H1 (cell line): ENCODE measurements around the gene RIMKLA.

Source experiments
- EZH2 ChIP-seq: fragments of 200-600 bp; sonication (generic); IDR thresholded peaks from 2 replicates; pipeline ENCODE4 v1.7.1; 2012; ENCODE audit warnings: low read depth, mild to moderate bottlenecking, moderate library complexity, low read length, inconsistent platforms; ENCODE audit not compliant: severe bottlenecking
- HDAC2 ChIP-seq, 2 experiments: fragments of 300-600 bp in 1 of 2; sonication (generic) in 1 of 2; IDR thresholded peaks; 2 replicates each; pipeline ENCODE4 v1.6.1; 2011 to 2012; ENCODE audit warnings: low read depth in 2 of 2, low read length in 2 of 2, mild to moderate bottlenecking in 2 of 2, moderate library complexity in 2 of 2, borderline replicate concordance in 1 of 2, inconsistent platforms in 1 of 2
- MAFK ChIP-seq: IDR thresholded peaks from 2 replicates; pipeline ENCODE4 v1.6.1; 2012; ENCODE audit warnings: low read depth, mild to moderate bottlenecking, improper control_type of control experiment, low read length
- POLR2A ChIP-seq, 2 experiments: IDR thresholded peaks; 1 replicate in 1 of 2; 2 replicates in 1 of 2; pipeline ENCODE4 v1.6.1; 2011; ENCODE audit warnings: low read depth in 2 of 2, low read length in 2 of 2, mild to moderate bottlenecking in 2 of 2; ENCODE audit errors: control extremely low read depth in 1 of 2
- POLR2AphosphoS5 ChIP-seq: IDR thresholded peaks from 2 replicates; pipeline ENCODE4 v1.6.1; 2011; ENCODE audit warnings: low read depth, low read length
- SIX5 ChIP-seq: IDR thresholded peaks from 2 replicates; pipeline ENCODE4 v1.6.1; 2011; ENCODE audit warnings: mild to moderate bottlenecking, low read depth, low read length
- TEAD4 ChIP-seq: IDR thresholded peaks from 2 replicates; pipeline ENCODE4 v1.6.1; 2012; ENCODE audit warnings: low read depth, low read length, inconsistent platforms, mixed read lengths
- TF ChIP-seq, protein P1 (sequence below), 3 experiments: IDR thresholded peaks; 1 replicate in 2 of 3; 2 replicates in 1 of 3; pipeline versions ENCODE4 v1.5.1 to v1.6.1; 2011; ENCODE audit warnings: low read length in 3 of 3, mild to moderate bottlenecking in 3 of 3, inconsistent platforms in 2 of 3, low read depth in 1 of 3, moderate library complexity in 1 of 3; ENCODE audit not compliant: insufficient read depth in 1 of 3; ENCODE audit errors: control extremely low read depth in 1 of 3
- TF ChIP-seq, protein P2 (sequence below): IDR thresholded peaks from 2 replicates; pipeline ENCODE4 v1.6.1; 2011; ENCODE audit warnings: low read depth, mild to moderate bottlenecking, low read length; ENCODE audit not compliant: insufficient read depth

DNA sequence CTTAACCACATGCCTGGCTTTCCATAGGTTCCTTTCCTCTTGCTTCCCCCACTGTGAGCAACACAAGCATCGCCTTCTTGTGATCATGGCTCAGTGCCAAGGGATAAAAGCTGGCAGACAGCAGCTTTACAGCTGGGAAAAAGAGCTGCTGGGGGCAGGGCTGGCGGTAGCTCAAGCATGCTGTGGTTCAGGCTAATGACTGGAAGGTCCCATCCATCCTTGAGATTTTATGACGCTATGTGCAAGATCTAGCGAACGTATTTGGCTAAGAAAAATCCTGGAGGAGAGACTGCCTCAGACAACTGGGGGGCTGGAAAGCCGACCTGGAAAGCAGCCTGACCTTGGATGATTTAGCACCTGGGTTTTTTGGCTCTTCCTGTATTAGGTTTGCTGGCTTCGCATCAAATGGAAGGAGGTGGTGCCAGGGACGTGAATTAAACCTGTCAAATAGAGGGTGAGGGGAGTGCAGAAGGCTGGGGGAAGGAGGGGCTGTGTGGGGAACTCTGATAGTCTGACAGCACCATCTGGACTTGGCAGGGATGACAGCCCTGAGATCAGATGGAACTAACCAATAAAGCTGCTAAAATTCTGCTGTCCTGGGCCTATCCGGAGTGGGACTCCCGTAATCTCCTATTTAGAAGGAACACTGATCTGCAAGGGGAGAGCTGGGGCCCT, 40.5 kb downstream of the RIMKLA start:
- no peak for TF ChIP-seq POLR2AphosphoS5
- TF ChIP-seq POLR2A (IDR thresholded peaks at IDR 0.05; ENCODE audit: control extremely low read depth in 1 of 2, low read depth in 2 of 2, low read length in 2 of 2), result no peak
- no peak for TF ChIP-seq SIX5
- TF ChIP-seq, protein P1, sequence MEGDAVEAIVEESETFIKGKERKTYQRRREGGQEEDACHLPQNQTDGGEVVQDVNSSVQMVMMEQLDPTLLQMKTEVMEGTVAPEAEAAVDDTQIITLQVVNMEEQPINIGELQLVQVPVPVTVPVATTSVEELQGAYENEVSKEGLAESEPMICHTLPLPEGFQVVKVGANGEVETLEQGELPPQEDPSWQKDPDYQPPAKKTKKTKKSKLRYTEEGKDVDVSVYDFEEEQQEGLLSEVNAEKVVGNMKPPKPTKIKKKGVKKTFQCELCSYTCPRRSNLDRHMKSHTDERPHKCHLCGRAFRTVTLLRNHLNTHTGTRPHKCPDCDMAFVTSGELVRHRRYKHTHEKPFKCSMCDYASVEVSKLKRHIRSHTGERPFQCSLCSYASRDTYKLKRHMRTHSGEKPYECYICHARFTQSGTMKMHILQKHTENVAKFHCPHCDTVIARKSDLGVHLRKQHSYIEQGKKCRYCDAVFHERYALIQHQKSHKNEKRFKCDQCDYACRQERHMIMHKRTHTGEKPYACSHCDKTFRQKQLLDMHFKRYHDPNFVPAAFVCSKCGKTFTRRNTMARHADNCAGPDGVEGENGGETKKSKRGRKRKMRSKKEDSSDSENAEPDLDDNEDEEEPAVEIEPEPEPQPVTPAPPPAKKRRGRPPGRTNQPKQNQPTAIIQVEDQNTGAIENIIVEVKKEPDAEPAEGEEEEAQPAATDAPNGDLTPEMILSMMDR (IDR thresholded peaks at IDR 0.05; ENCODE audit: control extremely low read depth in 1 of 3, insufficient read depth in 1 of 3, low read depth in 1 of 3, low read length in 3 of 3), result no peak
- no peak for TF ChIP-seq HDAC2 (IDR thresholded peaks at IDR 0.05; ENCODE audit: borderline replicate concordance in 1 of 2, low read depth in 2 of 2, low read length in 2 of 2)
- no peak for TF ChIP-seq TEAD4
- TF ChIP-seq, protein P2, sequence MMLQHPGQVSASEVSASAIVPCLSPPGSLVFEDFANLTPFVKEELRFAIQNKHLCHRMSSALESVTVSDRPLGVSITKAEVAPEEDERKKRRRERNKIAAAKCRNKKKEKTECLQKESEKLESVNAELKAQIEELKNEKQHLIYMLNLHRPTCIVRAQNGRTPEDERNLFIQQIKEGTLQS, result no peak
- TF ChIP-seq EZH2, result no peak
- TF ChIP-seq MAFK, result no peak
